ENCODE measurements around the gene CCDC174. TPM values are rescaled to one million over a fixed set of nuclear protein-coding genes. Genes with fewer than 3 reads are reported as not detected.

The CCDC174 gene
- total and polyA plus RNA-seq, 2 donors (not counting 3 experiments of a cell fraction or from before 2014, with no cell fraction given): 4.7 to 16.6 TPM

GRCh38 chr3:14672588-14672987 lies 21.0 kb downstream of the CCDC174 start:
- H3K4me2 ChIP-seq (ENCODE audit: insufficient read depth, low read length): no peak overlapping the region
- POLR2A ChIA-PET: interaction anchor here (0.7 to 1.2 kb wide), 2 partner anchors 251 to 427 kb away, joined by 3 to 6 read pairs; partner anchors contain the start of gene RBSN
- no peak overlapping the region for H3K27ac ChIP-seq (ENCODE audit: insufficient read depth, low read depth, low read length)
- H3K9me3 ChIP-seq (replicated peaks; ENCODE audit: control insufficient read depth, insufficient read depth, low read length): no peaks in the 10 kb centered on the region
- dilution Hi-C loops (cut with MboI; ENCODE audit: extremely low pct_ligation_motif_present, low sequenced_read_pairs): no loop called here
- BruUV-seq (replicated peaks): no TSS peak
- H3K79me2 ChIP-seq (ENCODE audit: control insufficient read depth, insufficient read depth, low read length): no peaks in the 10 kb centered on the region
- intact Hi-C loops (cut with micrococcal nuclease): loop anchor here (5.0 kb wide), 1 partner anchor 175 kb away; no protein-coding TSS in a partner anchor
- H2AFZ ChIP-seq (ENCODE audit: low read depth, low read length): no peak overlapping the region
- no peaks in the 10 kb centered on the region for H4K20me1 ChIP-seq (replicated peaks; ENCODE audit: control insufficient read depth, extremely low read depth, insufficient read depth, low read length)
- DNase-seq (ENCODE audit: low read depth, low spot score): no peak
- TF ChIP-seq JUN (IDR thresholded peaks at IDR 0.05; ENCODE audit: borderline replicate concordance, insufficient read depth, insufficient read length, low read depth): no peak
- no peak for TF ChIP-seq POLR2AphosphoS5 (IDR thresholded peaks at IDR 0.05; ENCODE audit: insufficient read depth, low read depth, low read length)
- no peak for TF ChIP-seq MAX (IDR thresholded peaks at IDR 0.05; ENCODE audit: insufficient read depth, insufficient read length)
- no peak for TF ChIP-seq POLR2A (IDR thresholded peaks at IDR 0.05; ENCODE audit: low read depth, low read length)
- no peak for TF ChIP-seq EZH2 (IDR thresholded peaks at IDR 0.05; ENCODE audit: borderline replicate concordance, low read depth, low read length, severe bottlenecking)
- no peak for TF ChIP-seq GATA2 (IDR thresholded peaks at IDR 0.05; ENCODE audit: insufficient read depth, insufficient read length, low read depth, low read length)
- no peak for TF ChIP-seq FOS (IDR thresholded peaks at IDR 0.05; ENCODE audit: borderline replicate concordance, insufficient read depth, low read length)
- no peak for TF ChIP-seq CTCF (IDR thresholded peaks at IDR 0.05; ENCODE audit: extremely low read depth in 1 of 2, insufficient read depth in 1 of 2, low read depth in 1 of 2, low read length in 2 of 2)
- no peak for TF ChIP-seq MYC (IDR thresholded peaks at IDR 0.05; ENCODE audit: low read depth, low read length)
- no peaks in the 10 kb centered on the region for H3K4me1 ChIP-seq (ENCODE audit: control insufficient read depth, extremely low read depth, insufficient read depth, low read length)
- no peak overlapping the region for H3K9ac ChIP-seq (replicated peaks; ENCODE audit: extremely low read depth, insufficient read depth, low read length)
- no peaks in the 10 kb centered on the region for H3K27me3 ChIP-seq (ENCODE audit: control insufficient read depth in 2 of 2, insufficient read depth in 2 of 2, low read length in 2 of 2)
- CTCF ChIA-PET: interaction anchor here (0.6 to 7.0 kb wide), 8 partner anchors 14 to 280 kb away, joined by 3 to 126 read pairs (median 6); no protein-coding TSS in a partner anchor
- FAIRE-seq: no peak
- H3K9me1 ChIP-seq (replicated peaks; ENCODE audit: control insufficient read depth, extremely low read depth, insufficient read depth, low read length): no peaks in the 10 kb centered on the region
- no peak overlapping the region for H3K4me3 ChIP-seq (replicated peaks in 1 of 3; ENCODE audit: insufficient read depth in 1 of 3, low read depth in 1 of 3, low read length in 3 of 3)
- H3K36me3 ChIP-seq (ENCODE audit: control insufficient read depth in 2 of 2, extremely low read depth in 1 of 2, insufficient read depth in 2 of 2, low read length in 2 of 2): peaks cover 19 to 26% of the 10 kb centered on the region in 2 experiments

All from endothelial cell of umbilical vein (primary cell).